NCI-H524 treated with DMSO at 0.1 percent for 48 hours (cell line): Measurements from ENCODE around the gene SEMA5A.
"Not testable (repeated sequence)": the region's sequence is repeated elsewhere in the genome, so short reads cannot be mapped to it uniquely, and the experiment has no call there.

ENCODE experiments used
- DNase-seq: peaks from one replicate; lab custom pipeline; 2025; lab: John Stamatoyannopoulos, UW

SEMA5A gene

DNA sequence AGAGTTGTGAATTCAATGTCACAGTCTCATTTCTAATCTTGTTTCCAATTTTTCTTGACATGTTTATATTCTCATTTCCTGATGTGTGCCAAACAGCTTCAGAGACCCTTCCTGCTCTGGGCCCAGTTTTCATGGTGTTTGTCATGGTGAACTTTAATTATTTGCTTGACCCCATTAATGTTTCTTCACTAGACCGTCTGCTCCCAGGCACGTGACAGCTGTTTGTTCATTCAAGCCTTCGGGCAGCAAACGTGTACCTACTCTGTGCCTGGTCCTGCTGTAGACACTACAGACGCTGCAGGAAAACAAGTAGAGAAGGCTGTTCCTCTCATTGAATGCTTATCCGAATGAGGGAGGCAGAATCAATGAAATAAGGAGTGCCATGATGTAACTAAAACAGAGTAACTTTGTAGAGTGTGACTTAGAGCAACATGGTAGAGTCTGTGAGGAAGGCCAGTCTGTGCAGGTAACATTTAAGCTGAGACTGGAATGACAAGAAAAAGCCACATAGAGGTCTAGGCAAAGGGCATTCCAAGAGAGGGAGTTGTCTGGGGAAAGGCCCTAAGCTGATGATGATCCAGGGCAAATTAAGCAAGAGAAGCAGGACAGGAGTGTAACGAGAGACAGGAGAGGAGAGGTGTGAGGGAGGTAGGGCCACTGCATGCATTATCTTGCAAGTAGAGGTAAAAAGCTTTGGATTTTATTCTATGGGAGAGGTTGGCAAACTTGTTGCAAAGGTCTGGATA, 191.4 kb downstream of the SEMA5A start:
- DNase-seq: no peak

DNA sequence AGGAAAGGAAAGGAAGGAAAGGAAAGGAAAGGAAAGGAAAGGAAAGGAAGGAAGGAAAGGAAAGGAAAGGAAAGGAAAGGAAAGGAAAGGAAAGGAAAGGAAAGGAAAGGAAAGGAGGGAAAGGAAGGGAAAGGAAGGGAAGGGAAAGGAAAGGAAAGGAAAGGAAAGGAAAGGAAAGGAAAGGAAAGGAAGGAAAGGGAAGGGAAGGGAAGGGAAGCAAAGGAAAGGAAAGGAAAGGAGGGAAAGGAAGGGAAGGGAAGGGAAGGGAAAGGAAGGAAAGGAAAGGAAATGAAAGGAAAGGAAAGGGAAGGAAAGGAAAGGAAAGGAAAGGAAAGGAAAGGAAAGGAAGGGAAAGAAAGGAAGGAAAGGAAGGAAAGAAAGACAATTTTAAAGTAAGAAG, 192.8 kb downstream of the SEMA5A start:
- DNase-seq: not testable (repeated sequence)

DNA sequence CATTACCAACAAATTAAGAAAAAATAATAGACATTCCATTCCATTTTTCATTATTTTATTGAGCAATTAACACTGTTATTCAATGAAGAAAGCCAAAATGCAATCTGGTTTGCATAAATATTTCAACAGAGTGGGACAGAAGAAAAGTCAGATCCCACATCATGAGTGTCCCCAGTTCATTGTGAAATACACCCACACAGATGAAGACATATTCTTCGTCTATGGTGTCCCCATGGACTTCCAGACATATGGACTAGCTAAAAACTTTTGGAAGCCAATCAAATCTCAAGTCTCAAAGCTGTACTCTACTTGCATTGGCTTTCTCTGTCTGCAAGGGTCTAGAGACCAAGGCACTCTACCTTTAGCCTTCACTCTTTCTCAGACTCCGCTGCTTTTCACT, 194.3 kb downstream of the SEMA5A start:
- DNase-seq: no peak

DNA sequence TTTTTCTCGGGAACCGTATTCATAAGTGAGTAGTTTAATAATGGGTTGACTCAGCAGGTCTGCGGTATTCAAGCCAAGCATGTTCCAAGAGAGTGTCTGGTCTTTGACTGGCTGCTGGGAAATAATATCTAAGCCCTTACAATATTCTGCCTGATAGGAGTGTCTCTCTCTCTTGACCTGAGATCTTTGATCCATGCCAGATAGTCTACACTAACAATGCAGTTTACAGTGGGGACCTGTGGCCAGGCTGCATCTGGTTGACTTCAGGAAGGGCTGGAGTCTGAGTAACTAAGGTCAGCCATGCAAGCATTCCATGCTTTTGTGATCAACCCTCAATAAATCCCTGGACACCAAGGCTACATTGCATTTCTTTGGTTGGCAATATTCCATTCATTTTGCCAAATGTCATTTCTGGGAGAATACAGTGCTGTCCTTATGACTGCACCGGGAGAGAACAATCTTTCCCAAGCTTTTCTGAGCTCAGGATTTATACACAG, 195.5 kb downstream of the SEMA5A start:
- DNase-seq: no peak

DNA sequence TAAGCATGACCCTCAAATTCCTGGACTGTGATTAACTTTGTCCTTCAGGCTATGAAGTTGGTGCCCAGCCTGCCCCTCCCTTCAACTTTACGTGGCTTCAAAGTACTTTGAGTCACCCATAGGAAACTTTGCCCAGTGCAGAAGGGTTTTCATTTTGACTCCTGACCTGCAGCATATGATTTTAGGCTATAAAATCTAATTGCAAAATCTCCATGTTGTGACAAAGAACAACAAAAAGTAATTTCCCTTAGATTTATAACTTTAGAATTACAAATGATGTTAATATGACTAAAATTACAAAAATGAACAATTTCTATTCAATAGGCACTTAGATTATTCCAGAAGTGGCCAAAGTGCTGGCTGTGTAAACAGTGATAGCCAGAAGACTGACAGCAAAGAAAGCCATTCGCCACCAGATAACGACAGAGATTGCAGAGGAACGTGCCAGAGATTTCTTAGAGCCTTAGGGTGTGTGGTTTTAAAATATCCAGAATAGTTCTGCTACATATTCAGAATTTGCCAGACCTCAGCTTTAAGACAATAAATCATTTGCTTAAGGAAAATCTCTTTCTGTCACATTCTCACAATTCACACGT, 197.4 kb downstream of the SEMA5A start:
- no peak for DNase-seq

DNA sequence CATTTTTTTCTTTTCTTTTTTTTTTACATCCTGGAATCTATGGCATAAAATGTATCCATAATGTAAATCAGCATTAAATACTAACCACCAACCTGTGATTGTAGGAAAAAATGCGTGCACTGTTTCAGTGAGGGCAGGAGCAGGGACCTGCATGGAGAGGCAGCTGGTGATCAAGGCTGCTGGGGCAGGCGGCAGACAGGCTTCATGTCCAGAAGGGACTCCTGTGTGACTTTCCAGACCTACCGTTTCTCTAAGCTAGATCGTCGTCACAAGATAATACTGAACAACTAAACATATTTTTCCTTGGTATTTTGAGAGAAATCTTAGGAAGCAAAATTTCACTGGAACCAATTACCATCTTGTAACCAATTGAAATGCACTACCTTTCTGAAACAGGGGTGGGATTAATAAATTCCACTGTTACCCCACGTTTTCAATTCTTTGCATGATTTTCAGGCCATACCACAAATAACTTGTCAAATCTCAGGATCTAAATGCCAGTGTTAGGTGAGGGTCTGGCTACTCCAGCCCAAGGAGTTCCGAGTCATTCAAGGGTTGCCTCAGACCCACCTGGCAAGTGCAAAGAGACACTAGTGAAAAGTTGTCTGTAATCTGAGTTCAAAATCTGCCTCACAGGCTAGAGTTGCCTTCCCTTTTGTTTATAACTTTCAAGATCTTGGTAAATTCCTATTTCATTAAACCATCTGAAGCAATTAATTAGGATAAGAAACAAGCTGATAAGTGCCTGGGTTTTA, 198.2 kb downstream of the SEMA5A start:
- DNase-seq: no peak

DNA sequence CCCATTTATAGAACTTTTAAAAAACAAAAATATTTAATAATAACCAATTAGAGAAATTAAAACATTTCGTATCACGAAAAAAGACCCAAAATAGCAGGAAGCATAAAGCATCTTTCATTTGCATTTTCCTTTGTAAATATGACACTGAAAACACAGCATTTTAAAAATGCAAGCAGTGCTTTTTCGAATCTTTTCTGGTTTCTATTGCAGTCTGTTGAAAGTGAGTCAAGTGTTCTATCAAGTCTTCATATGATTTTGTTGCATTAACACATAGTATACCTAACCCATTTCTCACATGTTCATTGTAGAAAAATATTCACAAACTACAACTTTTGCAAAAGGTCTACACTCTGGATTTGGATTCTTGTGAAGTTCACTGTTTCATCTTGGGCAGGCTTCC, 198.8 kb downstream of the SEMA5A start:
- DNase-seq: no peak

DNA sequence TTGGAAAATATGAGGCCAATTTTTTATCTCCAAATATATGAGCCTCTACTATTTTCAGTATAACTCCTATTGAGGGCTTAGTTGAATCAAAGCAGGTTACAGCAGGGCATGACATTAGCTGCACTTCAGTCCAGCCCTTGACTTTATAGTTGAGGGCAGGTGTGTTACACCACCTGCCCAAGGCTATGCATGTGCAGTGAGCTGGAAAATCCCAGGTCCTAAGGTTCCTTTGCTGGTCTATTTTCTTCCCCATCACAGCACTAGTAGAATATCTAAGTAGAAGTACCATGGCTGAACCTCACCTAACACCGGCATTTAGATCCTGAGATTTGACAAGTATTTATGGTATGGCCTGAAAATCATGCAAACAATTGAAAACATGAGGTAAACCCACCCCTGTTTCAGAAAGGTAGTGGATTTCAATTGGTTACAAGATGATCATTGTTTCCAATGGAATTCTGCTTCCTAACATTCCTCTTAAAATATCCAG, 201.1 kb downstream of the SEMA5A start:
- DNase-seq: no peak

DNA sequence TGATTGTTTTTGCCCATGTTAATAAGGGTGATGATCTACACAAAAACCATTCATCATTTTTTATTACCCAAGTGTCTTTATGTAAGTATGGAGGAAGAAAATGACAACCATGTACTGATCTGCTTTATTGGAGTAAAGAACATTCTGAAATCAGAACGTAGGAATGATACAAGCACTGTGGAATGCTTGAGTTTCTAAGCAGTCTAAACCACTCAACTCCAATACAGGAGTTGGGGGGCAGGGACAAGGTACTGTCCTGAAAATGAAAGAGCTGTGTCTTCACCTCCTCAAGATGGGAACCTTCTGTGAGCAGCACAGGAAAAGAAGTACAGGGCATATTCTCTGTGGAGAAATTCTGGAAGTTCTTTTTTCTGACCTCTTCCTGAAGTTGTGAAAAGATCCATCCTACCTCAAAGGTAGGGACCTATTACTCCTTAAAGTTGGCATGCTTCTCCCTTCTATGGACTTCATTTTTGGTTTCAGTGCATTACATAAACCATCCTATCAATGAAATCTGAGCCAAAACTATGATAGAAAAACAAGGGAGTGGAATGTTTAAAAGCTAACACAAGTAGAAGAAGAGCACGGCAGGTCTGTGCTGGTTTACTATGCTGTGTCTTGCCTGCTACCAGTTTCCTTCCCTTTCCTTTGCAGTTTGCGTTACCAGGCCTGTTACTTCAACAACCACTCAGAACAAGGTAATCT, 202.6 kb downstream of the SEMA5A start:
- DNase-seq: no peak

DNA sequence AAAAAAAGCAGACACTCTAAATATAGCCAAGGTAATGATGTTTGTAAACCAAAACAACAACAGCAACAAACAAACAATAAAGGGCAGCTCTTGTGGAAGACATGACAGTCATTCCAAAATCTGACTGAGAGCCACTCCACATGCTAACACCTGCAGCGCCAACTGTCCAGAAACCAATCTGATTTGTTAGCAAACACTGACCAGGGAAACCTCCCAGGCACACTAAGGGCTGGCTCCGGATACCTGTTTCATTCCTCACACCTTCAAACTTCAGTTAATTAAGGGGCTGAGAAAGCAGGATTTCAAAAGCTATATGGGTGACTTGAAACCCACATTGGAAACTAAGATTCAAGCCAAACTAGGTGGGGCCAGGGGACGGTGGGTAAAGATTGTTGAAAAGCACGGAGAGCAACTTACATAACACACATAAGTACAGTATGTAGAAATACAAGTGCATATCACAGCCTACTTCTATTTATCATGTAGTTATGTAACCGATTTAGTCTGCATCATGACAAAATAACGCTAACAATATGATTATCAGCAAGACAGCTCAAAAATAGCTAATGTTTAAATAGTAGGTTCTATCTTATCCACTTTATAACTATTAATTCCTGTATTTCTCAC, 203.6 kb downstream of the SEMA5A start:
- no peak for DNase-seq

DNA sequence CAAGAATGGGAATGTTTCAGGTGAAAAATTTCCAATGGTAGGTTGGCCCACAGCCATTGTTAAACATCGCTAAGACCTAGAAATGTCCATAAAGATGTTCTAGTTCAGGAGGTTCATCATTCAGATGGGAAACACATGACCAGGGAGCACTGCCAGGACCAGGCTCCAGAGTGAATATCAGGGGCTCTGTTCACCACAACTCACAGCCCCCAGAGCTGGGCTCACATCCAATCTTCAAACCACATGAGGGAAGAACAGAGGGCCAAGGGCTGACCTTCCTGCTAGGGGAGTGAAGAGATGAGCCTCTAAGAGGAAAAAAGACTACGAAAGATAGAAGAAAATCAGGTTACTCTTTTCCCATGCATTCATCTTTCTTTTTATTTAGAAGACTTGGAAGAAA, 205.8 kb downstream of the SEMA5A start:
- DNase-seq: no peak

DNA sequence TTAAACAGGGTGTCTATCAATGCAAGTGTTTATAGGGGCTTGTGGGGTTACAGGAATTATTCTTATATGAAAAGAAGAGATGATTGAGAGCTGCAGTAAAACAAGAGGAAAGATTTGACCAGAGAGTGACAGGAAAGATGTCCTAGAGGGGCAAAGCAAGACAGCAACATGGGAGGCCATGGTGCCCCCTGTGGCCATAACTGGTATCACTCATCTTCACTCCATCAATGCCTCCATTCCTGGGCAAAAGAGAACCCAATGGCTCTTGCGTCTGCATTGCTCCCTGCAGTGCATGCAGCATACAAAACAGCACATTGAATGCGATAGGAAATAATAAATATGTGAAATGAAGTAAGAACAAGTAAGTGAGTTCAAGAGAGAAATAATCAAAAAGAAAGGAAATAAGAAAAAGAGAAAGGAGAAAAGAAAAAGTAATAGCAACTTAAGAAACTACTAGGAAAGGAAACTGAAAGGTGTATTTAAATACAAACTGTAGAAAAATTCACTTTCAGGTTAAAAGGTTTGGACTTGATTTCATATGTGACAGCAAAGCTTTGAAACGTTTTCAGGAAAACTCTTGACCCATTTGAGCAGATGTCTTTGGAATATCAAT, 206.6 kb downstream of the SEMA5A start:
- no peak for DNase-seq

DNA sequence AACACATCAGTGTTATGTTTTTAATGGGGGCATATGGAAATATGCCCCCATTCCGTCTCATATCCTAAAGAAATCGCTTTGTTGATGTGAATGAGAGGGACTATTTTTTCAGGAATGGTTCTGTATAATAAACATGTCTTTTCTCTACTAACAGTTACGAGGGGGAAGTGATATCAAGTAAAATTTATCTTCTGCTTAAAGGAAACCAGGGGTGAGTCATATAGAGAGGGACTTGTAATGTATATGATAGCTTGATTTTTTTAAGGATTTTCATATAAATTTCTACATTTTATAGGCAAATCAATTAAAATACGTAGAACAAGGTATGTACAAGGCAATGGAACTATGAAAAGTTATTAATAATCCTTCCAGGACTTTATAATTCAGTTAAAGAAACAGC, 207.1 kb downstream of the SEMA5A start:
- DNase-seq: no peak

DNA sequence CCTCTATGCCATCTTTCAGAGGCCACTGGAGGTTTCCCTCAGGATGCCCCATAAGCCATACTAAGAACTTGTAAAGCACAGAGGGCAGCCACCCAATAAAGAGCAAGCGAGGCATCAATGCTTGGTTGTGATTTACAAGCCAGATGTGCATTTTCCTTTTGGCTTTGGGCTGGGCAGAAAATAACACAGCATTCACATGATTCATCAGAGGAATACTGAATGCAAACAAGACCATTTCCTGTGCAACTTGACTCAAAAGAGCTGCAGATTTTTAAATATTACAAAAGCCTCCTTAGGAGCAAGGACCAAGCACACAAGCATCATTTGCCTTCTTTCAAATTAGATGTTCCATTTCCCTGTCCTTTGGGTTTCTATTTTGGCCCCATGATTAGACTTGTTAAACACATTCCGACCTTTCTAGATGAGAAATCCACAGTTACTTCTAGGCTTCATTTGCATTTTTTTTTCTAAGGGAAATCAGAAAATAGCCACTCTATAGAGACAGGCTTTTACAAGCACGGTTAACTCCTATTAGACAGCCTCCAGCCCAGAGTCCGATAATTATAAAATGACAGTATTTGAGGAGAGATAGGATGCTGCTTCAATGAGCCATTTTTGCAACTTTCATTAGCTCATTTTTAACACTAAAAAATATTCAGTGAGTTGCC, 207.8 kb downstream of the SEMA5A start:
- no peak for DNase-seq

DNA sequence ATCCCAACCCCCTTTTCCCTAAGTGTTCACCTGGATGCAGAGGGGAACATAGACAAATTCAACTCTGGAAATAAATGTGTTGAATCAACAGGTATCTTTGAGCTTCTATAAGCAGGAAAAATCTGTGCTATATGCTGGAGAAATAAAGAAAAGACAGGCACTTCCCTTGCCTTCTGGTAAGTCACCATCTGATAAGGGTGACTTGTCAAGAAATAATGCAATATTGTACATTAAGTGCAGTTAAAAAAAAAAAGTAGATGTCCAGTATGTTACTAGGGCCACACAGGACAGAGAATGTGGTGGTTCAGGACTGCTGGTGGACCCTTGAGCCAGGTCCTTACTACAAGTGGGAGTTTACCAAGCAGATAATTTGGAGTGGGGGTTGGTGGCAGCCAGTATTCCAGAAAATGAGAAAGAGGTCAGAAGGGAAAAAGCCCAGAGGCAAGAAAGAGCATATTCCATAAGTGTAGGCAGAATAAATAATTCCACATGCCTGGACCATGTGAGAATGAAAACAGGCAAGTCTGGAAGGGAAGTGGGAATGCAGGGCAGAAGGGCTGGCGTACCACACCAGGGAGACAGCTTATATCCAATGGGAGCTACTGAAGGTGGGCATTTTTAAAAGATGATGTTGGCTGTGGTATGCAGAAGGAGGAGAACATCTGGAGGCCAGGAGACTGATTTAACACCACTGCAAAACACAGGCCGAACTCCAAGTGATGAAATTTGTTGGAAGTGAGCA, 209.9 kb downstream of the SEMA5A start:
- DNase-seq: no peak

DNA sequence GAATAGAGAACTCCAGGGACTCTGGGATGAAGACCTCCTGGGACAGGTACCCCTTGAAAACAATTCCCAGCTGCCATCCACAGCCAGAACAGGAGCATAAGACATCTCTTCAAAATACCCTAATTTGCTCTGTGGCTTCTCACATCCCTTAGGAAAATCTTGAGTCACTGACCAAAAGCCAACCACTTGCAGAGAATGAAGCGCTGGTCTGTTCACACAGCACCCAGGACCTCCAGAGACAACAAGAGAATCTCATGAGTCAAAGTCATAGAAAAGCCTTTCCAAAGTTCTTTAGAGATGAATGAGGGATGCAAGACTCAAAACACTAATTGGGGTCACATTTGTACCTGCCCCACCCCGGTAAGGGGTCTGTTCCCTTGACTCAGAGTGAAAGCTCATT, 210.6 kb downstream of the SEMA5A start:
- DNase-seq: no peak

DNA sequence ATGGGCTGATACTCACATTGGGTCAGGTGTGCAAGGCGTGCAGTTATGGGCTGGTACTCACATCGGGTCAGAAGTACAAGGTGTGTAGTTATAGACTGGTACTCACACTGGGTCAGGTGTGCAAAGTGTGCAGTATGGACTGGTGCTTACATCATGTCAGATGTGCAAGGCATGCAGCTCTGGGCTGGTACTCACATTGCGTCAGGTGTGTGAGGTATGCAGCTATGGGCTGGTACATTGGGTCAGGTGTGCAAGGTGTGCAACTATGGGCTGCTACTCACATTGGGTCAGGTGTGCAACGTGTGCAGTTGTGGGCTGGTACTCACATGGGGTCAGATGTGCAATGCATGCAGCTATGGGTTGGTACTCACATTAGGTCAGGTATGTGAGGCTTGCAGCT, 213.8 kb downstream of the SEMA5A start:
- DNase-seq: no peak

DNA sequence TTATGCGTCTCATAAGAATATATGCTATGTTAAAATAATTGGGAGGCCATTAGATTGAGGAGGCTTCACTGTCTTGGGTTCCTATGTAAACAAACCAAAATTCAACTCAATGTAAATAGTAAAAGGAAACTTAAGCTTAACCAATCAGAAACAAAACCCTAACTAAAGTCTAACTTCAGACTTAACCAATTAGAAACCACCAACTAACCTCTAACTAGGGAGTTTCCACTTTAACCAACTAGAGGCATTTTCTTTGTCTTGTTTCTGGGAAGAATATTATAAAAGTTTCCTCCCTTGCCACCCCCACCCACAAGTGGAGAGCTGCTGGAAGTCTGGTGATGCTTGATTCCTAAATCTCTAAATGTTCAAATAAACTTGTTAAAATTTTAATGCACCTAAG, 214.5 kb downstream of the SEMA5A start:
- DNase-seq: no peak

DNA sequence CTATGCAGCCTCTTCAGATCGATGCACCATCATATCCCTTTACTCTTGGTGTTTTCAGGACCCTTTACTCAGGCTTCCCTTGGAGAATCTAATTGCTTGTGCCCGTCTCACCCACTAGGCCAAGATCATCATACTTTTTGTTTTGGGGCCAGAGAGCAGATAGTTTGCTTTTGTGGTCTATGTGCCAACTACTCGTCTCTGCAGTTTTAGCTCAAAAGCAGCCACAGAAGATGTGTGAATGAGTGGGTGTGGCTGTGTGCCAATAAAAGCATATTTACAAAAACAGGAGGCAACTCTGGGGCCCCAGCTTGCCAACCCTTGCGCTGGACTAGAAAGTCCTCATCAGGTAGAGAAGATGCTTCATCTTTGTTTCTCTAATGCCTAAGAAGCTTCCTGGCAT, 216.8 kb downstream of the SEMA5A start:
- no peak for DNase-seq

DNA sequence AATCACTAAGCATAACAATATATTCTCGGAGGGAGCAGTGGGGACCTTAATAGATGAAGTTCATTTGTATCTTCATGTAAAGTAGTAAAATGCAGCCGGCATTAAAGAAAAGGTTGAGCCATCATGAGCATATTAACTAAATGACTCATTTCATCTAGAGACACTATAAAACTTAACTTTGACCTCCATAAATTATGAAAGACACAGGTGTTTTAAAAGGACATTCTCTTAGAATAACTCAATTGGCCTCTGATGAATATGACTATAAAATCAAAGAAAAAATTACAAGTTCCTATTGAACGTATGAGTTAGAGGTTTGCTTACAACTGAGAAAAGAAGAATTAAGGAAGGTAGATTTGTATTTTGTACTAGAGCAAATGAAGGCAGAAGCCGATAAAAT, 220.3 kb downstream of the SEMA5A start:
- no peak for DNase-seq
